T-helper 1 cell treated with Interleukin-12 subunit alpha and Interleukin-12 subunit beta and Interleukin-4 antibody, amounts not matched to agents 30 μg/mL and 1 μg/mL, for 36 hours (primary cell): ENCODE results near the gene ZNF710.

ENCODE experiments used
- H3K27ac Mint-ChIP-seq: one replicate; pipeline ENCODE4 v1.8.0; 2021; ENCODE audit warnings: mild to moderate bottlenecking, mixed read lengths
- H3K27me3 Mint-ChIP-seq: one replicate; pipeline ENCODE4 v1.8.0; 2021; ENCODE audit warnings: low read depth, mixed read lengths
- H3K36me3 Mint-ChIP-seq: one replicate; pipeline ENCODE4 v1.8.0; 2021; ENCODE audit warnings: low read depth, mixed read lengths
- H3K4me1 Mint-ChIP-seq: one replicate; pipeline ENCODE4 v1.8.0; 2021; ENCODE audit warnings: low read depth, mixed read lengths
- H3K4me3 Mint-ChIP-seq: one replicate; pipeline ENCODE4 v1.8.0; 2021; ENCODE audit warnings: mild to moderate bottlenecking, moderate library complexity, mixed read lengths
- H3K9me3 Mint-ChIP-seq: one replicate; pipeline ENCODE4 v1.8.0; 2021; ENCODE audit warnings: mixed read lengths

The ZNF710 gene

GRCh38 chr15:89980896-89981295, 20.2 kb upstream of the ZNF710 start:
- Mint-ChIP-seq H3K36me3 (no peaks in the 10 kb centered on the region), H3K4me3 (no peak overlapping the region), H3K27ac (no peak overlapping the region), H3K27me3 (peaks cover 22% of the 10 kb centered on the region), H3K9me3 (peaks cover 14% of the 10 kb centered on the region), H3K4me1 (peaks cover 1% of the 10 kb centered on the region)

DNA sequence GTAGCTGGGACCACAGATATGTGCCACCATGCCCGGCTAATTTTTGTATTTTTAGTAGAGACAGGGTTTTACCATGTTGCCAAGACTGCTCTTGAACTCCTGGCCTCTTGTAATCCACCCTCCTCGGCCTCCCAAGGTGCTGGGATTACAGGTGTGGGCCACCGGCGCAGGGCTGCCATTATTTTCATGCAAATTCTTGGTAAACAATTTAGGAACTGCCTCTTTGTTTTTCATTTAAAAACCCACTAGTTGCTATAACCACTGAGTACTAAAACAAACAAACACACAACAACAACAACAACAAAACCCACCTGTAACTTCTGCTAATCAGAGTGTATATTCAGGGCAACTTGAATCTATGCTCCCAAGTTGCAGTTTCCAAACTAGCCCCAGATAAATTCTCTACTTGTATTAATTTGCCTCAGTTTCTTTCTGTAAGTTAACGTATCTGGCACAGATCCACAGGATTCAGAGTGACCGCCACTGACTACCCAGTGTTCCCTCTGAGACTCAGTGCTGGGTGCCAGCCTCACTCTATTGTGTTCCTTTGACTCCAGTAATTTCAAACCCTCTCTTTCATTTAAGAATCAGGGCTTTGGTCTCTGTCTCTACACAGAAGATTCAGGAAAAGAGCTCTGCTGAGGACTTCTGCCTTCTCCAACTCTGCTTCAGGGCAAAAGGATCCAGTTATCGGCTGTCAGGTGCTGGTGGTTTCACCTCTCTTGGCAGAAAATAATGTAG, 18.6 kb upstream of the ZNF710 start:
- Mint-ChIP-seq H3K36me3 (no peaks in the 10 kb centered on the region), H3K4me3 (no peak overlapping the region), H3K27me3 (peaks cover 22% of the 10 kb centered on the region), H3K27ac (no peak overlapping the region), H3K4me1 (no peaks in the 10 kb centered on the region), H3K9me3 (peaks cover 12% of the 10 kb centered on the region)

GRCh38 chr15:89984001-89984400, 17.1 kb upstream of the ZNF710 start:
- H3K4me1 Mint-ChIP-seq = no peaks in the 10 kb centered on the region
- no peaks in the 10 kb centered on the region for H3K36me3 Mint-ChIP-seq
- no peak overlapping the region for H3K4me3 Mint-ChIP-seq
- peaks cover 12% of the 10 kb centered on the region for H3K9me3 Mint-ChIP-seq
- no peak overlapping the region for H3K27ac Mint-ChIP-seq
- peaks cover 22% of the 10 kb centered on the region for H3K27me3 Mint-ChIP-seq

DNA sequence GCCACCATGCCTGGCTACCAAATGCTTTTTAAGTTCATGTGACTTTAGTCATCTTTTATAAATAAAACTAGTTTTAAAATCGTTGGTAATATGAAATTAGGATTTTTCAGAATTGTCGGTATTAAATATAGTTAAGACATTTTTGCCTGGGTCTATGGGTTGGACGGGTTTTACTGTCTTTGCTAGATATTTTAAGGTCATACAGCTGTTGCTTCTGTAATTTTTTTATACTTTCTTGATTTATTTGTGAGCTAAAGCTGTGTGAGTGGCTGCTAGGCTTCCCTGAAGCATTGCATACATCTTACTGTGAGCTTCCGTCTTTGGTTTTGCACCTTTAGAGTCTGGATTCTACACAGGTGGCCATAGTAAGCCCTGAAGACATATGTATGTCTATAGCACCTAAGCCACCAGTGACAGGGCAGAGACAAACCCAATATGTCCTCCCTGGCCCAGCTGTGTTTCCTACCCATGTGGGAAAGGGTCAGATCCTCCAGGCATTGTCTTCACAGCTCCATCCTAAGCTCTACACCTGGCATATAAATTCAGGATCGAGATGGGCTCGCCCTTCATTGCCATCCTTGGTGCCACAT, 16.6 kb upstream of the ZNF710 start:
- H3K4me3 Mint-ChIP-seq = no peak overlapping the region
- peaks cover 22% of the 10 kb centered on the region for H3K27me3 Mint-ChIP-seq

GRCh38 chr15:89985111-89985510, 16.0 kb upstream of the ZNF710 start:
- Mint-ChIP-seq H3K27me3 (peaks cover 22% of the 10 kb centered on the region), H3K36me3 (no peaks in the 10 kb centered on the region), H3K27ac (no peak overlapping the region), H3K9me3 (peaks cover 12% of the 10 kb centered on the region), H3K4me1 (no peaks in the 10 kb centered on the region), H3K4me3 (no peak overlapping the region)

More for the DNA sequence above, 16.6 kb upstream of the ZNF710 start:
- Mint-ChIP-seq H3K4me1 (no peaks in the 10 kb centered on the region), H3K9me3 (peaks cover 12% of the 10 kb centered on the region), H3K36me3 (no peaks in the 10 kb centered on the region), H3K27ac (no peak overlapping the region)

GRCh38 chr15:89991312-89991711, 9.8 kb upstream of the ZNF710 start:
- Mint-ChIP-seq H3K36me3 (no peaks in the 10 kb centered on the region), H3K27me3 (peaks cover 13% of the 10 kb centered on the region), H3K4me3 (no peak overlapping the region), H3K9me3 (no peaks in the 10 kb centered on the region), H3K27ac (no peak overlapping the region), H3K4me1 (peaks cover 1% of the 10 kb centered on the region)

- Mint-ChIP-seq H3K27me3 (peaks cover 17% of the 10 kb centered on the region), H3K4me3 (no peak overlapping the region), H3K9me3 (no peaks in the 10 kb centered on the region), H3K36me3 (no peaks in the 10 kb centered on the region), H3K27ac (no peak overlapping the region), H3K4me1 (peaks cover 1% of the 10 kb centered on the region)
These were observed 7.8 kb upstream of the ZNF710 start for GRCh38 chr15:89993349-89993748.

DNA sequence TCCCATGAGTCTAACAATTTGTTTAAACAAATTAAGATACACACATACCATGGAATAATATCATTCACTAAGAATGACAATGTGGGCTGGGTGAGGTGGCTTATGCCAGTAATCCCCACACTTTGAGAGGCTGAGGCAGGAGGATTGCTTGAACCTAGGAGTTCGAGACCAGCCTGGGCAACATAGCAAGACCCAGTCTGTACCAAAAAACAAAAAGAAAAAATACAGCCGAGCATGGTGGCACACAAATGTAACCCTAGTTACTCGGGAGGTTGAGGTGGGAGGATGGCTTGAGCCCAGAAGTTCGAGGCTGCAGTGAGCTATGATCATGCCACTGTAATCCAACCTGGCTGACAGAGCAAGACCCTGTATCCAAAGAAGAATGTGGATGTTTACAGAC, 4.0 kb upstream of the ZNF710 start:
- H3K4me1 Mint-ChIP-seq = peaks cover 12% of the 10 kb centered on the region
- no peak overlapping the region for H3K27ac Mint-ChIP-seq
- no peaks in the 10 kb centered on the region for H3K9me3 Mint-ChIP-seq
- H3K36me3 Mint-ChIP-seq = peaks cover 6% of the 10 kb centered on the region
- peaks cover 22% of the 10 kb centered on the region for H3K27me3 Mint-ChIP-seq
- H3K4me3 Mint-ChIP-seq = no peak overlapping the region

DNA sequence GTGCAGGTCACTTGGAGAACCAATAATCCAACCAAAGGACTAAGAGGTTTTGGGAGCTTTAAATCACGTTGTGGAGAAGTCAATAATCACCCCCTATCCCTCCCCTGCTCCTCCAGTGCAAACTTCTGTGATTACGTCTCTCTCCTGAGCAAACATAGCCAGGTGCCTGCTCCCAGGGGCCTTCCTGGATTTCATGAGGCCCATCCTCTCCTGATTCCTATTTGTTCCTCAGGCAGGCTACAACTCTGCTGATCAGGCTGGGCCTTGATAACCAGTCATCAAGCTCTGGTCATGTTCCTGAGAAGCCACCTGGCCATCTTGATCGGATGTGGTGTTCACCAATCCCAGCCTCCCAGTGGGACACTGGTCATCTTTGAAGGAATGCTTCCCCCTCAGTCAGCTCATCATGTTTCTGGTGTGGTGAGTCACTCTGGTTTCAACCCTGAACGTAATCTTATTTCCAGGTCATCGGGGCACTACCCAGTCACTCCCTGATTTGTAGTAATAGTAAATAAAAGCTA, 2.9 kb upstream of the ZNF710 start:
- Mint-ChIP-seq H3K27me3 (peaks cover 22% of the 10 kb centered on the region), H3K27ac (no peak overlapping the region), H3K4me1 (peaks cover 14% of the 10 kb centered on the region), H3K4me3 (no peak overlapping the region), H3K9me3 (no peaks in the 10 kb centered on the region), H3K36me3 (peaks cover 6% of the 10 kb centered on the region)

DNA sequence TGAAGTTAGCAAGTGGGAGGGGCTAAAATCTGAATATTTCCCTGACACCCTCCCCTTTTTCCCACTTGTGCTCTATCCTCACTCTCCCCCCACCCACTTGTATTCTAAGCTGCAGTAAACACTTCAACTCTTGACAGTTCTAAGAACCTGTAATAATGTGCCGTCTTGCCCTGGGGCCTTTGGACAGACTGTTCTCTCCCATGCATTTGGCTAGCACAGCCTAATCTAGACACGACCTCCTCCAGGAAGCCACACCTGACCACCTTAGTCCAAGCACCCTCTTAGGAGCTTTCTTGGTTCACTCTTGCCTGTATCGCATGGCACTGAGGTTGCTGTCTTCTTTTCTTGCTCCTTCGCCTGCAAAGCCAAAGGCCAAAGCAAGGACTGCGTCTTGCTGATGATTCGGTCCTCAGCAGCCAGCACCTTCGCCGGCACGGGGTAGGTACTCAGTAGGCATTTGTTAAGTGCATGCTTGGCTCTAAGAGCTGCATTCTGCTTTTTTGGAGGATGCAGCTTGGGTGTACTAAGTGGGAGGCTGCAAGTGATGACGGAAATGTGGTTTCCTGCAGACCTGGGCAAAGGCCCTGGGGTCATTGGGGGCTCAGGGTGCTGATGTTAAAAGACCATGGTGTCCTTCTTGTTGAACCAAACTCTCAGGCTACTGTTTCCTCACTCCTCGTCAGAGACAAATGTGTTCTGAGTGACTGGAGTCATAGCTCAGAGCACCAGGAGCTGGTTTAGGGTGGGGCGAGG, 2.0 kb upstream of the ZNF710 start:
- Mint-ChIP-seq H3K4me1 (peaks cover 15% of the 10 kb centered on the region), H3K36me3 (peaks cover 6% of the 10 kb centered on the region), H3K27me3 (peaks cover 22% of the 10 kb centered on the region), H3K27ac (no peak overlapping the region), H3K4me3 (peak overlapping the region; percentile 17), H3K9me3 (no peaks in the 10 kb centered on the region)

- peaks cover 22% of the 10 kb centered on the region for H3K27me3 Mint-ChIP-seq
- H3K27ac Mint-ChIP-seq = no peak overlapping the region
- peak overlapping the region; percentile 17 for H3K4me3 Mint-ChIP-seq
- H3K4me1 Mint-ChIP-seq = peaks cover 20% of the 10 kb centered on the region
- peaks cover 7% of the 10 kb centered on the region for H3K36me3 Mint-ChIP-seq
- no peaks in the 10 kb centered on the region for H3K9me3 Mint-ChIP-seq
These were observed 1.4 kb upstream of the ZNF710 start for GRCh38 chr15:89999676-90000185.

- Mint-ChIP-seq H3K9me3 (no peaks in the 10 kb centered on the region), H3K27me3 (peaks cover 17% of the 10 kb centered on the region), H3K4me3 (peak overlapping the region; percentile 94), H3K4me1 (peaks cover 24% of the 10 kb centered on the region), H3K27ac (peak overlapping the region; percentile 90), H3K36me3 (peaks cover 11% of the 10 kb centered on the region)
These were observed 730 bp upstream of the ZNF710 start for GRCh38 chr15:90000186-90001001.

GRCh38 chr15:90001683-90002427, 731 bp downstream of the ZNF710 start:
- Mint-ChIP-seq H3K36me3 (peaks cover 11% of the 10 kb centered on the region), H3K27ac (peak overlapping the region; percentile 88), H3K4me3 (peak overlapping the region; percentile 90), H3K4me1 (peaks cover 38% of the 10 kb centered on the region), H3K27me3 (peaks cover 5% of the 10 kb centered on the region), H3K9me3 (no peaks in the 10 kb centered on the region)
